SJCRH30 (cell line): ENCODE results near the gene CDC45. TPM values are rescaled to one million over a fixed set of nuclear protein-coding genes. Genes with fewer than 3 reads are reported as not detected.
A peak's percentile ranks its signal among the peaks of the same experiment; 100 is the strongest.

Experiments
- DNase-seq, 2 experiments: peaks; one replicate each; pipeline ENCODE4 v3.0.0-alpha.2; 2015 to 2020
- H3K27ac ChIP-seq: fragments of 250-450 bp; sonication (Bioruptor Pico); 2 replicates; pipeline ENCODE4 v1.5.1; 2020; ENCODE audit warnings: mild to moderate bottlenecking, moderate library complexity
- H3K27me3 ChIP-seq: fragments of 250-450 bp; sonication (Bioruptor Pico); 2 replicates; pipeline ENCODE4 v1.5.1; 2020; ENCODE audit warnings: mild to moderate bottlenecking, moderate library complexity
- H3K36me3 ChIP-seq: fragments of 250-450 bp; sonication (Bioruptor Pico); 2 replicates; pipeline ENCODE4 v1.5.1; 2020; ENCODE audit warnings: mild to moderate bottlenecking, moderate library complexity
- H3K4me1 ChIP-seq: fragments of 250-450 bp; sonication (Bioruptor Pico); 2 replicates; pipeline ENCODE4 v1.5.1; 2020; ENCODE audit warnings: mild to moderate bottlenecking, moderate library complexity
- H3K4me3 ChIP-seq: fragments of 250-450 bp; sonication (Bioruptor Pico); 2 replicates; pipeline ENCODE4 v1.5.1; 2020; ENCODE audit warnings: mild to moderate bottlenecking, moderate library complexity
- H3K9me3 ChIP-seq: fragments of 250-450 bp; sonication (Bioruptor Pico); replicated peaks from 2 replicates; pipeline ENCODE4 v1.5.1; 2020; ENCODE audit warnings: mild to moderate bottlenecking, moderate library complexity
- total RNA-seq: library from RNA; depleted of rRNA; stranded (reverse); fragments of >200 nt; shearing (Covaris generic); gene quantifications from 2 replicates; pipeline ENCODE4 v1.2.3, GENCODE V29; 2014

The CDC45 gene
- total RNA-seq, 1 experiment from 2014 or later, result 56.0 TPM

- Histone ChIP-seq H3K4me3 (no peak overlapping the region), H3K9me3 (no peaks in the 10 kb centered on the region), H3K4me1 (no peaks in the 10 kb centered on the region), H3K36me3 (peaks cover 66% of the 10 kb centered on the region), H3K27me3 (no peaks in the 10 kb centered on the region), H3K27ac (no peak overlapping the region)
- DNase-seq, result no peak
These were observed 9.4 kb downstream of the CDC45 start for GRCh38 chr22:19488884-19489843.

GRCh38 chr22:19490628-19491230 is 11.0 kb downstream of the CDC45 start:
- Histone ChIP-seq H3K4me3 (no peak overlapping the region), H3K9me3 (no peaks in the 10 kb centered on the region), H3K27ac (no peak overlapping the region), H3K36me3 (peaks cover 63% of the 10 kb centered on the region), H3K27me3 (no peaks in the 10 kb centered on the region), H3K4me1 (no peaks in the 10 kb centered on the region)
- no peak for DNase-seq

GRCh38 chr22:19492504-19493174 is 12.9 kb downstream of the CDC45 start:
- H3K4me3 ChIP-seq, result no peak overlapping the region
- H3K27ac ChIP-seq, result no peak overlapping the region
- H3K36me3 ChIP-seq, result peaks cover 51% of the 10 kb centered on the region
- H3K4me1 ChIP-seq, result peaks cover 2% of the 10 kb centered on the region; the same call in 1 of the 2 replicates
- no peaks in the 10 kb centered on the region for H3K9me3 ChIP-seq
- H3K27me3 ChIP-seq, result no peaks in the 10 kb centered on the region
- DNase-seq, result no peak

GRCh38 chr22:19494001-19494560 is 14.4 kb downstream of the CDC45 start:
- Histone ChIP-seq H3K9me3 (no peaks in the 10 kb centered on the region), H3K4me3 (no peak overlapping the region), H3K36me3 (peaks cover 47% of the 10 kb centered on the region), H3K4me1 (peaks cover 3% of the 10 kb centered on the region; the same call in 1 of the 2 replicates), H3K27ac (no peak overlapping the region), H3K27me3 (no peaks in the 10 kb centered on the region)
- no peak for DNase-seq

GRCh38 chr22:19494676-19495173 is 15.0 kb downstream of the CDC45 start:
- H3K4me1 ChIP-seq, result peaks cover 3% of the 10 kb centered on the region; the same call in 1 of the 2 replicates
- H3K27me3 ChIP-seq, result no peaks in the 10 kb centered on the region
- peaks cover 46% of the 10 kb centered on the region for H3K36me3 ChIP-seq
- H3K9me3 ChIP-seq, result no peaks in the 10 kb centered on the region
- no peak overlapping the region for H3K4me3 ChIP-seq
- no peak overlapping the region for H3K27ac ChIP-seq
- DNase-seq, result no peak

- Histone ChIP-seq H3K27me3 (no peaks in the 10 kb centered on the region), H3K9me3 (no peaks in the 10 kb centered on the region), H3K4me3 (no peak overlapping the region), H3K36me3 (peaks cover 44% of the 10 kb centered on the region), H3K27ac (no peak overlapping the region), H3K4me1 (peaks cover 3% of the 10 kb centered on the region; the same call in 1 of the 2 replicates)
- no peak for DNase-seq
These were observed 16.0 kb downstream of the CDC45 start for GRCh38 chr22:19495562-19496323.

GRCh38 chr22:19496324-19496630 is 16.6 kb downstream of the CDC45 start:
- Histone ChIP-seq H3K4me1 (peaks cover 3% of the 10 kb centered on the region; the same call in 1 of the 2 replicates), H3K36me3 (peaks cover 39% of the 10 kb centered on the region), H3K27me3 (no peaks in the 10 kb centered on the region), H3K9me3 (no peaks in the 10 kb centered on the region), H3K27ac (no peak overlapping the region), H3K4me3 (no peak overlapping the region)
- no peak for DNase-seq

GRCh38 chr22:19497245-19497644 is 17.5 kb downstream of the CDC45 start:
- H3K9me3 ChIP-seq, result no peaks in the 10 kb centered on the region
- H3K4me1 ChIP-seq, result peaks cover 3% of the 10 kb centered on the region; the same call in 1 of the 2 replicates
- no peaks in the 10 kb centered on the region for H3K27me3 ChIP-seq
- DNase-seq, result peak; percentile 80 to 82
- peaks cover 37% of the 10 kb centered on the region for H3K36me3 ChIP-seq
- H3K4me3 ChIP-seq, result no peak overlapping the region
- H3K27ac ChIP-seq, result peak overlapping the region; percentile 20

GRCh38 chr22:19498154-19498865 is 18.6 kb downstream of the CDC45 start:
- no peaks in the 10 kb centered on the region for H3K27me3 ChIP-seq
- H3K4me3 ChIP-seq, result no peak overlapping the region
- H3K9me3 ChIP-seq, result no peaks in the 10 kb centered on the region
- peaks cover 3% of the 10 kb centered on the region; the same call in 1 of the 2 replicates for H3K4me1 ChIP-seq
- H3K27ac ChIP-seq, result no peak overlapping the region
- peaks cover 33% of the 10 kb centered on the region for H3K36me3 ChIP-seq
- no peak for DNase-seq

- no peaks in the 10 kb centered on the region for H3K9me3 ChIP-seq
- no peaks in the 10 kb centered on the region for H3K27me3 ChIP-seq
- H3K4me3 ChIP-seq, result no peak overlapping the region
- DNase-seq, result no peak
- peaks cover 3% of the 10 kb centered on the region; the same call in 1 of the 2 replicates for H3K4me1 ChIP-seq
- H3K27ac ChIP-seq, result no peak overlapping the region
- H3K36me3 ChIP-seq, result peaks cover 31% of the 10 kb centered on the region
These were observed 19.1 kb downstream of the CDC45 start for GRCh38 chr22:19498866-19499190.

- Histone ChIP-seq H3K27me3 (no peaks in the 10 kb centered on the region), H3K9me3 (no peaks in the 10 kb centered on the region), H3K4me1 (peaks cover 3% of the 10 kb centered on the region; the same call in 1 of the 2 replicates), H3K27ac (no peak overlapping the region), H3K4me3 (no peak overlapping the region), H3K36me3 (peaks cover 30% of the 10 kb centered on the region)
- DNase-seq, result no peak
These were observed 19.6 kb downstream of the CDC45 start for GRCh38 chr22:19499236-19499879.

GRCh38 chr22:19499880-19500242 is 20.1 kb downstream of the CDC45 start:
- Histone ChIP-seq H3K27me3 (no peaks in the 10 kb centered on the region), H3K36me3 (peaks cover 29% of the 10 kb centered on the region), H3K4me3 (no peak overlapping the region), H3K27ac (no peak overlapping the region), H3K9me3 (no peaks in the 10 kb centered on the region), H3K4me1 (peaks cover 3% of the 10 kb centered on the region; the same call in 1 of the 2 replicates)
- no peak for DNase-seq

GRCh38 chr22:19501897-19502447 is 22.3 kb downstream of the CDC45 start:
- Histone ChIP-seq H3K27ac (no peak overlapping the region), H3K36me3 (peaks cover 26% of the 10 kb centered on the region), H3K4me3 (no peak overlapping the region), H3K4me1 (peaks cover 3% of the 10 kb centered on the region; the same call in 1 of the 2 replicates), H3K9me3 (no peaks in the 10 kb centered on the region), H3K27me3 (no peaks in the 10 kb centered on the region)
- DNase-seq, result no peak
